GM10266 (cell line): ENCODE data around the gene ICE1.

Source experiments
- DNase-seq: peaks from one replicate; pipeline ENCODE4 v3.0.0; 2012; ENCODE audit errors: extremely low spot score
- TF ChIP-seq, protein P1 (sequence below): IDR thresholded peaks from 2 replicates; pipeline ENCODE4 v1.5.1; 2012; ENCODE audit warnings: mild to moderate bottlenecking, low read depth; ENCODE audit not compliant: control insufficient read depth, insufficient read depth; ENCODE audit errors: missing control alignments

Gene ICE1, protein sequence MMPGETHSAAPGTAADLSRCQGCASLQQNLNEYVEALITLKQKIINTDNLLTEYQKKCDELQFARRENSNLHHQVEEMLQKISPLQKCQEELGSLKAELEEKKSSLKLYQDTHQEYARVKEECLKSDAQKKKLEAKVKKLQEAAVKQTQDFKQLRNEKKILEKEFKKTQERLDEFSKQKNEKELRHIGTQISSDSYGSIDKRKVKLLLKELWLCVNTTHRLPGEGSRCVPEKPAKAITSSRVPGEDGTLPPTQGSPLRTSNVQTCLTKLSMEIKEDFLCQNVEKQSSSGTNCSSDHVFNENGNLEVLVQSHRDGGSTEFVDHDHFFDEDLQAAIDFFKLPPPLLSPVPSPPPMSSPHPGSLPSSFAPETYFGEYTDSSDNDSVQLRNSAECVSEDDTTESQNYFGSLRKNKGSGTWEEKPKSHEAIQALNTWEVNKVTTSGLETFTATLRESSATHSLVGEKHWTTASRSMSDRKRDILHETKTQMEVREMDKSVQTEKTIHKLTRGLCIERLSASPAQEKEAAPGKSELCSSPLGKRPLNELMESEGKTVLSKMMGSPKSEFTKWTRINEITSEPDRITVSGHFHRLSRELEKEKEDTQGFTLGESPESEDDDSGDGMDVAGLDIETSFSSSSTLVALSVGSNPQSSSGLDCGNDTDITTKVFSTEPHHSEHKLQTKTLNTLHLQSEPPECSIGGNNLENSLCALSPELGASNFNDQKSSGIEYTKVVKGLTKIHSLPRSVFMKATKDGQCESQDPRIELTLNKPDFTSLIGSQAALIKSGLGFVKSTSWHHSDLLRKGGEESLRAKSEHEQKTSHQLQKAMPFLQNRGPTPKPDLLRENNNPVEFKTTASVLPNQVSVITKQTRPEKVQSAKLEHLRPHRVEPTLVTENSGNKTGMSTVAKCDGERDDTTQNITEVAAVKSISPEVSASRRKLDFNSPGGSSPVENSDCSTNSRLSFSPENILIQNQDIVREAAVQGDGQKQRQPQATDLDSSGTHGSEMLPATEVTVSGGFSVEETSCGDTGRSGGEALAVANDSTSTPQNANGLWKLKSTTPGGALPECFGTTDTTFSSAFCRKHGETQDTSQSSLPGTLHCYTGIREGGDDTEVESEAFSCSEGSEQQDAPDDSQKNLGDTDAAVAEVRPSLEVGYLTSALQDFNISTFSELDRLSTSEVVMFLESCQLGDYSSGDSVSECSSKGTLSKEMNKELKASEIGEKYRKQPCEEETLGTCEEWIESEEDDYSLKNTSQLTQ (N-terminal part only)

DNA sequence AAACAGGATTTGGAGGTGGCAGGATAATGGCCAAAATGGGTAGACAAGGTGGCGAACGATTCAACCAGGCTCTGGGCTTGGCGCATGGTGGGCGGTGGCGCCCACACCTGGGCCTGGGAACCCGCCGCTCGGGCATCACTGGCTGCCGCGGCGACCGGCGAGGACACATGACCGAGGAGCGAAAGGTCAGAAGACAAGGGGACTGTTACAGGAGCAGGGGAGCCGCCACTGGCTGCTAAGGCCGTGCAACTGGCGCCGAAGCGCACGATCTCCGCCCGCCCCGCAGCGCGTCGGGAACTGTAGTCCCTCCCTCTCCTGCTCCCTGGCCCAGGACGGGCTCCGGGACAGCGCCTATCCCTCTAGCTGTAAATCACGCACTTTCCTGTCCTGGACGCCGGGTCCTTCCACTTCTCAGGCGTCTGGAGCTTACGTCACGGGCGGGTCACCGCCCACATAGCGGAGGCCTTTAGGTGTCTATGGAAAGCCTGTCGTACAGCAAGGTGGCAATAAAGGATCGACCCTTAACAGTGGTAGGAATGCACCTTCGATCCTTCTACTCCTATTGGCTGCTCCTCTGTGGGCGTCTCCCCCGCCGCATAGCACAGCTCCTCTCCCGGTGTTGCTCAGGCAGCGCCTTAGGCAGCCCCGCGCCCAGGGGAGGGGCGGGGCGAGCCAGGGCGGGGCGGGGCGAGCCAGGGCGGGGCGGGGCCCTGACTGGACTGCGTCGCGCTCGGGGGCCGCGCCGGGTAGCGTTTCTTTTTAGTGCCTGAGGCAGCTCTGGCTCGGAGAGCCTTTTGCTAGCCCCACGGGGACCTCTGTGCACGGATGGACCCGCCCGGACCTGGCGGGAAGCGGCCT, at the start of gene ICE1:
ICE1 (plus strand) TSS at position 717 of the 858 bp plus-strand sequence. CDS start 239 bp downstream, outside the sequence.
- TF ChIP-seq, protein P1, sequence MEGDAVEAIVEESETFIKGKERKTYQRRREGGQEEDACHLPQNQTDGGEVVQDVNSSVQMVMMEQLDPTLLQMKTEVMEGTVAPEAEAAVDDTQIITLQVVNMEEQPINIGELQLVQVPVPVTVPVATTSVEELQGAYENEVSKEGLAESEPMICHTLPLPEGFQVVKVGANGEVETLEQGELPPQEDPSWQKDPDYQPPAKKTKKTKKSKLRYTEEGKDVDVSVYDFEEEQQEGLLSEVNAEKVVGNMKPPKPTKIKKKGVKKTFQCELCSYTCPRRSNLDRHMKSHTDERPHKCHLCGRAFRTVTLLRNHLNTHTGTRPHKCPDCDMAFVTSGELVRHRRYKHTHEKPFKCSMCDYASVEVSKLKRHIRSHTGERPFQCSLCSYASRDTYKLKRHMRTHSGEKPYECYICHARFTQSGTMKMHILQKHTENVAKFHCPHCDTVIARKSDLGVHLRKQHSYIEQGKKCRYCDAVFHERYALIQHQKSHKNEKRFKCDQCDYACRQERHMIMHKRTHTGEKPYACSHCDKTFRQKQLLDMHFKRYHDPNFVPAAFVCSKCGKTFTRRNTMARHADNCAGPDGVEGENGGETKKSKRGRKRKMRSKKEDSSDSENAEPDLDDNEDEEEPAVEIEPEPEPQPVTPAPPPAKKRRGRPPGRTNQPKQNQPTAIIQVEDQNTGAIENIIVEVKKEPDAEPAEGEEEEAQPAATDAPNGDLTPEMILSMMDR: no peak
- DNase-seq: peak; percentile 92

DNA sequence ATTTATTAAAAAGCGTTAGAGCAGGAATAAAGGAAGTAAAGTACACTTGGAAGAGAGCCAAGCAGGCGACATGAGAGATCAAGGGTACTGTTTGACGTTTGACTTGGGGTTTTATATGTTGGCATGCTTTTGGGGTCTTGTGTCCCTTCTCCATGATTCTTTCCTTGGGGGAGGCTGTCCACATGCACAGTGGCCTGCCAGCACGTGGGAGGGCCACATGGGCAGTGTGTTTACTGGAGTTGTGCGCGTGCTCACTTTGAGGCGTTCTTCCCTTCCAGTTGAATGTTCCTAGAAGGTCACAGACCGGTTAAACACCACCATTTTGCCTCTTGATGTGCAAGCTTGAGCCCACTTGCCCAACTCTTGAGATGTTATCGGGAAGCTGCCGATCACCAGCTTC, 49.5 kb upstream of the ICE1 start:
- TF ChIP-seq, protein P1: no peak
- no peak for DNase-seq

DNA sequence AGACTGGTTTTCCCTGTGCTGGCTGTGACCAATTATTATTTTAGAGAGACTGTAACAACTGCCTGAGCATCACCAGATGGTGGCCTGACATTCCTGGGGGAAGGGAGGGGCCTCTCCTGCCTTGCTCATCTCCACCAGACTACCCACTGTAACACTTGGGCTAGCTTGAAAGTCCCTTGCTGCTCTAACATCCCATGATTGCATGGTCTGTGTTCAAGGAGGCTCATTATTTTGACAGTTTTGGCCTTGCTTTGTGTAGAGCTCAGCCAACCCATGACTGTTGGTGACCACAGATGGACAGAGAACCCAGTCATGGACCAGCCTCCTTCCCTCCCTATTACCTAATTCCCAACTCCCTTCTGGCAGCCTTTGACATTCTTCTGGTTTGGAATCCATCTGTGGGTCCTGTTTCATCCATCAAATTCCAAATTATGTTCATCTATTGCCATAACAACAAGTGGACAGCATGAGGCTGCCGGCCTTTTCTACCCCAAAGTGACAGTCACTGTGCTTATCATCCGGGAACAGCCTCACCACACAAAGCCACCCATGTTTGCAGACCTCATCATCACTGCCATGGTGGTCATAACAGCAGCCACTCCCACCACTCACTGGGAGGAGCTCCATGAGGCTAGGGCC, 49.0 kb upstream of the ICE1 start:
- DNase-seq: no peak
- TF ChIP-seq, protein P1: no peak

DNA sequence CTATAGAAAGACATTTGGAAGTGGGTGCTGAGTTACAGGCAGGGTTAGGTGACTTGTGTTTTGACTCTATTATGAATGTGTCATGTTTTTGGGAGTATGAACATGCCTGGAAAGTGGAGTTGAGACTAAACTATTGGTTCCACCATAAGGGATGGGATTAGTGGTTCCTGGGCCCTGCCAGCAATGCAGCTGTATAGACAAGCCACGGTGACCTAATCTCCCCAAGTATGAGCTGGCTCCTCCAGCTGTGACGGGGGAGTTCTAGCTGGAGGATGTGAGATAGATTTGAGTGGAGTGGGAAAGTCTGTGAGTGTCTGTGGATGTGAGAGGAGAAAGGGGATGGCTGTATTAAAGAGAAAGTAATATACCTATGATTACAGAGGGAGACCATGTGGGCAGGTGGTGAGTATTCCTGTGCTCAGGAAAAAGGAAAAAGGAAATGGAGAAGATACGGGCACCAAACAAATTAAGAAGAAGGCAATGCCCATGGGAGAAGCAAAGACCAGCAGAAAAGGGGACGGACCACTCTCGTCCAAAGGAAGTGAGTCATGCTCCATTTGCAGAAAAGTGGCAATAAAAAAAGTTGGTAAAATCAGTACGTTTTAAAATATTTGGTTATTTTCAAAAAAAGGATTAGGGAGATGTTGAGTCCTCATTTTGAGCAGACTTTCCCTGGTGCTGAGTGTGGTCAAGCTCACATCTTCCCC, 48.3 kb upstream of the ICE1 start:
- DNase-seq: no peak
- TF ChIP-seq, protein P1: no peak

DNA sequence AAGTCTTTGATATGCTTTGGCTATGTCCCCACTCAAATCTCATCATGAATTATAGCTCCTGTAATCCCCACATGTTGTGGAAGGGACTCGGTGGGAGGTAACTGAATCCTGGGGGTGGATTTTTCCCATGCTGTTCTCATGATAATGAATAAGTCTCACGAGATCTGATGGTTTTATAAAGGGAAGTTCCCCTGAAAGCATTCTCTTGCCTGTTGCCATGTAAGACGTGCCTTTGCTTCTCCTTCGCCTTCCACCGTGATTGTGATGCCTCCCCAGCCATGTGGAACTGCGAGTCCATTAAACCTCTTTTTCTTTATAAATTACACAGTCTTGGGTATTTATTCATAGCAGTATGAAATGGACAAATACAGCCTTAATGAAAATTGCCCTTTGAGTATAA, 44.7 kb upstream of the ICE1 start:
- TF ChIP-seq, protein P1: no peak

More for the DNA sequence above, 44.7 kb upstream of the ICE1 start:
- DNase-seq: no peak
